NCI-H1105 treated with DMSO at 0.1 percent for 48 hours (cell line): ENCODE data around the gene HLA-F.

Experiments used
- DNase-seq: peaks from one replicate; lab custom pipeline; 2025; lab: John Stamatoyannopoulos, UW

HLA-F gene

DNA sequence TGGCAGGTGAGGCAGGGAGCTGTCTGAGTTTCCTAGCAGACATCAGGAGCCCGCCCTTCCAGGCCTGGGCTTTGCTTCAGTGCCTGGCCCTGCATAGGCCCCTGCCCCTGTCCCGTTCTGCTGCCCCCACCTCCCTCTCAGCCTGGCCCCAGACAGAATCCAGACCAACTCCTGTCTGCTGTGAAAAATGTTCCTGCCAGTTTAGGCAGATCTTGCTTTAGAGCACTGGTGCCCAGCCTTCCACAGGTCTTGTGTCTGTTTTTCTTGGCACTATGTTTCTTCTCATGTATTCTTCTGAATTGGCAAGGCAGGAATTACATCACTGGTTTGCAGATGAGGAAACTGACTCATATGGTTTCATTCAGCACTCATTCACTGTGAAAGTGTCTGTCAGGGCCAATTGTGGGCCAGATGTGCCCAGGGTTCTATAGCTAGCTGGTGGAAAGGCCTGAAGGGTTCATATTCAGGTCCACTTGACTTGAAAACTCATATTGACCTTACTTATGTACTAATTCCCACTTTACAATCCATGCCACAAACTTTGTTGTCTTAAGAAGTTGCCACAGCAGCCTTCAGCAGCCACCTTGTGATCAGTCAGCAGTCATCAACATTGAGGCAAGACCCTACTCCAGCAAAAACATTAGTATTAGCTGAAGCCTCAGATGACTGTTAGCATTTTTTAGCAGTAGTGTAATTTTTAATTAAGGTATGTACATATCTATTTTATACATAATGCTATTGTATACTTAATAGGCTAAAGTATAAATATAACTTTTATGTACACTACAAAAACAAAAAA lies 40.5 kb downstream of the HLA-F start:
- DNase-seq, result no peak

DNA sequence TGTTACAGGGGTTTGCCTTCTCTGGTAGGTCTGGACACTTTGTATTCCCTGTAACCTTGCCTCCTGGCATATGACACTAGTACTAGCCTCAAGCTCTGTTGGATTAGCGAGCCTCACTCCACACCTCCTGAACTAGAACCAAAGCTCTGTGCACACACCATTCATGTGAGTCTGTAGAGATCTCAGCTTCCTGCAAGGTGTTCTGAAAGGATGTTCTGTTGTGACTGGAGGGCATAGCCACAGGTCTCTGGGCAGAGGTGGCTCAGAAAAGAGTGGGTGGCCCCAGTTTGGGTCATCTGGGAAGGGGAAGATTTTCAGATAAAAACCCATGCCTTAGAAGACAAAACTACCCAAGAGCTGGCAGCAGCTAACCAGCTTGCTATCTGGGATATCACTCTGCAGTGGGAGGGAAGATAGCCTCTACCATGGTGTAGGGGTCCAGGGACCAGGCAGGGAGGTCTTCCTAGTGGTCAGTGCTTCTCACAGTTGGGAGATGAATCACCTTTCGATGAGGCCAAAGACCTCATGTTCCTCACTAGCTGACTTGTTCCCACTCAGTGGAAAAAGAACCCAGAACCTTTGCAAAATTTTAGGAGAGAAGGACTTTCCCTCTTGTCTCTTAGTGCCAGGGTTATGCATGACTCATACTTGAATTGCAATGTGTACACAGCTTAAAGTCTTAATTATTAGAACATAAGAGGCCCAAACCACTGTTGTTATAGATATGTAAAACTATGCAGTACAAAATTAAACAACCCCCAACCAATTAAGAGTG lies 41.4 kb downstream of the HLA-F start:
- no peak for DNase-seq

DNA sequence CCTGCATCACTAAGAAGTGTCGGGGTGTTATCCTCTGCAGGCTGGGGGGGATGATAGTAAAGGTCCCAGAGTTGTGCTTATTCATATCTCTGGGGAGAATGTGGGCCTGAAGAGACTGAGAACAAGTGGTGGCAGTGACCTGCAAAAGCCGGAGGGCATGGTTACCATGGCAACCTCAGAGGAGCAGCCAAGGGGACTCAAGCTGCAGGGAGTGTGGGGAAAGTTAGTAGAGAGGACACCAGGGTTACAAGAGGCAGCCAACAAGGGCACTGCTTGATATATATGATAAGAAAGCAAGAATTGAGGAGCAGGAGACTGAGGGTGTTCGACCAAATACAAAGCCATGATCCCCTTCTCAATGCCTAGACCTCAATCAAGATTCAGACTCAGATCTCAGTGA lies 46.1 kb downstream of the HLA-F start:
- DNase-seq, result no peak

DNA sequence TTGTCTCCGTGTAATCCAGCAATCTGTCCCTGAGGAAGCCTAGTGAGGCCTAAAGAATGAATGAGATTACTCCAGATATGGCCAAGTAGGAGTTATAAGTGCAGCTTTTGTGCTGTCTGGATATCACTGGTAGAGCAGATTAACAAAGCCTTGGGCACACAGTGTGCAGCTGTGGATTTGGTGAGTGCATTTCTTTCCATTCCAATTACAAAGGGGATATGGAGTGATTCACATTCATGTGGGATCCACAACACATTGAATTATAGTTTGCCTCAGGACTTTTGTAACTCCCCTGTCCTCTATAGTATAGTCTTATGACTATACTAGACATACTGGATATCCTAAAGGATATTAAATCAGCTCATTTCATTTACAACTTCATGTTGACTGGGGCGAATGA lies 47.1 kb downstream of the HLA-F start:
- no peak for DNase-seq

GRCh38 chr6:29776684-29777083 lies 53.5 kb downstream of the HLA-F start:
- DNase-seq, result no peak
